Psoas muscle (tissue), 8 donors: ENCODE measurements around the gene KCNK2. TPM values are rescaled to one million over a fixed set of nuclear protein-coding genes. Genes with fewer than 3 reads are reported as not detected.

Experiments used
- ATAC-seq, 4 donors: fragments of 200-7000 bp; cut with Tn5 transposase; one replicate each; pipeline ENCODE4 v1.9.1; 2020; ENCODE audit warnings: moderate library complexity in 3 of 4, mild to moderate bottlenecking in 2 of 4
- DNase-seq, 2 donors: peaks; one replicate each; pipeline ENCODE4 v3.0.0-alpha.2; 2020
- H3K27ac ChIP-seq: fragments of 200-600 bp; one replicate; pipeline ENCODE4 v1.8.0; 2022
- H3K27me3 ChIP-seq, 3 donors: fragments of 200-600 bp in 1 of 3; one replicate each; pipeline versions ENCODE4 v1.6.1 to v1.8.0; 2013 to 2022; ENCODE audit warnings: low read length in 2 of 3, mild to moderate bottlenecking in 2 of 3, moderate library complexity in 1 of 3; ENCODE audit not compliant: insufficient read depth in 3 of 3
- H3K36me3 ChIP-seq, 2 donors: fragments of 200-600 bp in 1 of 2; one replicate each; pipeline versions ENCODE4 v1.6.1 to v1.8.0; 2013 to 2022; ENCODE audit warnings: low read depth in 1 of 2, mild to moderate bottlenecking in 1 of 2, moderate library complexity in 1 of 2; ENCODE audit not compliant: insufficient read depth in 1 of 2
- H3K4me1 ChIP-seq: fragments of 200-600 bp; one replicate; pipeline ENCODE4 v1.8.0; 2022
- H3K4me3 ChIP-seq: fragments of 200-600 bp; one replicate; pipeline ENCODE4 v1.8.0; 2022; ENCODE audit warnings: mild to moderate bottlenecking
- H3K9me3 ChIP-seq: fragments of 200-600 bp; one replicate; pipeline ENCODE4 v1.8.0; 2022
- WGBS, 3 donors: extraction: QIAGEN DNeasy Blood & Tissue Kit; methylation state at CpG; one replicate each; pipeline versions ENCODE4 v1.1.6 to v1.1.7; 2013; 5-methylcytosine and 5-hydroxymethylcytosine counted together
- intact Hi-C, 2 donors: fragments of 100-400 bp; cut with DNase I; formaldehyde crosslinking; loops; one replicate each; pipeline versions ENCODE4 v1.11.0 to v1.14.2; 2022
- polyA plus RNA-seq, 3 donors: library from polyadenylated mRNA; stranded (reverse); fragments of 200-250 nt; gene quantifications; one replicate each; pipeline ENCODE4 v1.2.3, GENCODE V29; 2013
- total RNA-seq, 4 donors: library from RNA; stranded (reverse); fragmentation: NEBNext Ultra II Directional in 2 of 4; extraction: Animal tissue kit (Norgen Biotek cat#: 25700) in 2 of 4; gene quantifications; one replicate each; pipeline versions ENCODE4 v1.2.1 to v1.2.4, GENCODE V29; 2021 to 2023
- TF ChIP-seq, protein P1 (sequence below): fragments of 200-600 bp; IDR thresholded peaks from one replicate; pipeline ENCODE4 v1.8.0; 2022; ENCODE audit warnings: antibody characterized with exemption
- donor health status: healthy with polysubstance abuse.
- donor health status: DM: no; HTN: no; CAD: no; lungs with moderate emphysema.
- donor health status: Bipolar disorder and iron deficiency.
- donor health status: healthy.
- donor health status: DM: yes; HTN: yes; CAD: no.
- donor health status: DM: no; HTN: no; CAD: no.
- donor health status: DM: no; HTN: no; CAD: no.
- donor health status: DM: yes; HTN: yes; CAD: no.

Gene KCNK2
- total and polyA plus RNA-seq, 7 donors: 0.03 to 2.1 (median 0.91) TPM

- Histone ChIP-seq H3K4me3 (no peak overlapping the region), H3K4me1 (no peaks in the 10 kb centered on the region), H3K27me3 (no peaks in the 10 kb centered on the region), H3K9me3 (no peaks in the 10 kb centered on the region), H3K27ac (no peak overlapping the region), H3K36me3 (no peaks in the 10 kb centered on the region)
- 34 to 62% (median 40%) methylated on average over 1 of the region's 1 CpG for WGBS, 3 donors
- TF ChIP-seq, protein P1, sequence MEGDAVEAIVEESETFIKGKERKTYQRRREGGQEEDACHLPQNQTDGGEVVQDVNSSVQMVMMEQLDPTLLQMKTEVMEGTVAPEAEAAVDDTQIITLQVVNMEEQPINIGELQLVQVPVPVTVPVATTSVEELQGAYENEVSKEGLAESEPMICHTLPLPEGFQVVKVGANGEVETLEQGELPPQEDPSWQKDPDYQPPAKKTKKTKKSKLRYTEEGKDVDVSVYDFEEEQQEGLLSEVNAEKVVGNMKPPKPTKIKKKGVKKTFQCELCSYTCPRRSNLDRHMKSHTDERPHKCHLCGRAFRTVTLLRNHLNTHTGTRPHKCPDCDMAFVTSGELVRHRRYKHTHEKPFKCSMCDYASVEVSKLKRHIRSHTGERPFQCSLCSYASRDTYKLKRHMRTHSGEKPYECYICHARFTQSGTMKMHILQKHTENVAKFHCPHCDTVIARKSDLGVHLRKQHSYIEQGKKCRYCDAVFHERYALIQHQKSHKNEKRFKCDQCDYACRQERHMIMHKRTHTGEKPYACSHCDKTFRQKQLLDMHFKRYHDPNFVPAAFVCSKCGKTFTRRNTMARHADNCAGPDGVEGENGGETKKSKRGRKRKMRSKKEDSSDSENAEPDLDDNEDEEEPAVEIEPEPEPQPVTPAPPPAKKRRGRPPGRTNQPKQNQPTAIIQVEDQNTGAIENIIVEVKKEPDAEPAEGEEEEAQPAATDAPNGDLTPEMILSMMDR: no peak
- ATAC-seq: no peak
- intact Hi-C loops: no loop called here
- DNase-seq: no peak
Measured at GRCh38 chr1:215198021-215198420, 115.5 kb downstream of the KCNK2 start.

DNA sequence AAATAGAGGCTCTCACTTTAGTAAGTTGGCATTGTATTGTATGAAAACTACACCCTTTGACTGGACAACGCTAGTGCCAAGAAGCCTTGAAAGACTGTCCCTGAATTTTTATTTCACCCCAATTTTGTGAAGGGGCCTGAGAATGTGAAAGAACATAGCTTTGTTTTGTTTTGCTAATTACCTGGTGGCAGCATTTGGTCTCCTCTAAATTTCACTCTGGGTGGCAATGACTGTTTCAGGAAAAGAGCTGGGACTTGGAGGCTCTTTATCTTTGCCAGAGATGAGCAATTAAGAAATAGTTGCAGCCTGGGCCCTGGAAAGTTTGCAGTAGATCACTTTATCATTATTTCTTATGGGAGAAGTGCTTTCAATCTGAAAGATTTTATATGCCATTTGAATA lies 117.6 kb downstream of the KCNK2 start:
- ATAC-seq (no peak), DNase-seq (no peak)
- intact Hi-C loops: no loop called here
- Histone ChIP-seq H3K36me3 (no peaks in the 10 kb centered on the region), H3K4me3 (no peak overlapping the region), H3K27me3 (no peaks in the 10 kb centered on the region), H3K4me1 (no peaks in the 10 kb centered on the region), H3K27ac (no peak overlapping the region), H3K9me3 (no peaks in the 10 kb centered on the region)
- TF ChIP-seq, protein P1: no peak
- WGBS, 3 donors: 87 to 94% (median 89%) methylated on average over 1 of the region's 1 CpG

DNA sequence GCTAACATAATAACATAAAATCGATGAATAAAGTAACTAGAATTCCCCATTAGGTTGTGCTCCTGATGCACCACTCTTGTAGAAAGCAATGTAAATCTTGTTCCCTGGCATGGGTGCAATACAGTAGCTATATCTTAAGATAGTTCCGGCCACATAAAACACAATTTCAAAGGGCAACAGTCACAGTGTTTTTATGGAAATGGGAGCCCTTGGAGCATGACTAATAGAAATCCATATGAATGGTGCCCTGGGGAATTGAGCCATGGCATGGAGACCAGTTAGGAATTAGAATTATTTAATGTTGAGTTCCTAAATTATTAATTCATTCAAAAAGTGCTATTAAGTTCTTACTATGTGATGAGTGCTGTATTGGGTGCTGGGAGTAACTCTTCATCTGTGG lies 118.7 kb downstream of the KCNK2 start:
- Histone ChIP-seq H3K4me3 (no peak overlapping the region), H3K4me1 (no peaks in the 10 kb centered on the region), H3K9me3 (no peaks in the 10 kb centered on the region), H3K27ac (no peak overlapping the region), H3K36me3 (no peaks in the 10 kb centered on the region), H3K27me3 (no peaks in the 10 kb centered on the region)
- TF ChIP-seq, protein P1: no peak
- intact Hi-C loops: no loop called here
- no peak for ATAC-seq
- DNase-seq: no peak
- WGBS, 3 donors: 76 to 81% (median 79%) methylated on average over 2 of the region's 2 CpGs

- ATAC-seq (no peak), DNase-seq (no peak)
- intact Hi-C loops: no loop called here
- no peaks in the 10 kb centered on the region for H3K9me3 ChIP-seq
- H3K36me3 ChIP-seq: no peaks in the 10 kb centered on the region
- TF ChIP-seq, protein P1: no peak
- no peak overlapping the region for H3K4me3 ChIP-seq
- WGBS, 3 donors: 80 to 86% (median 83%) methylated on average over 2 of the region's 2 CpGs
- H3K27me3 ChIP-seq: no peaks in the 10 kb centered on the region
- H3K4me1 ChIP-seq: no peaks in the 10 kb centered on the region
- no peak overlapping the region for H3K27ac ChIP-seq
Measured at GRCh38 chr1:215202868-215203267, 120.3 kb downstream of the KCNK2 start.

DNA sequence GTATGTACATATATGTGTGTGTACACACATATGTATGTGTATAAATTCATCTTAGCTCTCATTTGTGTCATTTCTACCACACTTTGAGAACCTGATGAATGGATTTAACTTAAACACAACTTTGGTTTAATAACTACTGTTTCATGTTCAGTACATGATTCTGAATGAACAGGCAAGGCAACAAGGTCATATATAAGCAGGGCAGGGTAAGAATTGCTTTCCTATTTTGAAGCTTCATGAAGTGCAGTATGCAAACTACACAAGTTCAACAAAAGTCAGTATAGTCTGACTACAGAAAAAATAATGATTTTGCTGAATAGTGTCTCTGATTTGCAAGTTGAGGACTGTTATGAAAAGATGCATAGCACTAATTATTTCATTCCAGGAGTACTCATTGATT lies 127.6 kb downstream of the KCNK2 start:
- no peaks in the 10 kb centered on the region for H3K36me3 ChIP-seq
- H3K4me1 ChIP-seq: no peaks in the 10 kb centered on the region
- no peak for ATAC-seq
- H3K27me3 ChIP-seq: no peaks in the 10 kb centered on the region
- H3K9me3 ChIP-seq: no peaks in the 10 kb centered on the region
- no peak overlapping the region for H3K4me3 ChIP-seq
- TF ChIP-seq, protein P1: no peak
- DNase-seq: no peak
- no peak overlapping the region for H3K27ac ChIP-seq
- intact Hi-C loops: no loop called here
